ENCODE results near the gene GRIK4.

GRCh38 chr11:120704256-120704750 is 192.8 kb downstream of the GRIK4 start:
- TF ChIP-seq CTCF (IDR thresholded peaks at IDR 0.05; ENCODE audit: poor library complexity, severe bottlenecking) (no peak), TAF1 (IDR thresholded peaks at IDR 0.05; ENCODE audit: low read depth) (no peak), EZH2 (IDR thresholded peaks at IDR 0.05; ENCODE audit: borderline replicate concordance, insufficient read depth, low read length, poor library complexity, severe bottlenecking) (no peak), SMC3 (conservative IDR thresholded peaks at IDR 0.05; ENCODE audit: poor library complexity) (no peak), RAD21 (conservative IDR thresholded peaks at IDR 0.05) (no peak), POLR2AphosphoS5 (IDR thresholded peaks at IDR 0.05) (no peak), EP300 (conservative IDR thresholded peaks at IDR 0.05; ENCODE audit: poor library complexity, severe bottlenecking) (no peak)

Measured in neural cell (in vitro differentiated cells).